GM03348 (cell line): Measurements from ENCODE around the gene RIMS1.
A peak's percentile ranks its signal among the peaks of the same experiment; 100 is the strongest.
"Not testable (repeated sequence)": the region's sequence is repeated elsewhere in the genome, so short reads cannot be mapped to it uniquely, and the experiment has no call there.

Experiments used
- DNase-seq: peaks from one replicate; pipeline ENCODE4 v3.0.0; 2012; ENCODE audit warnings: low spot score

Gene RIMS1

GRCh38 chr6:72328775-72329174 is 442.4 kb downstream of the RIMS1 start:
- no peak for DNase-seq

GRCh38 chr6:72335203-72335602 is 448.9 kb downstream of the RIMS1 start:
- DNase-seq = not testable (repeated sequence)

- DNase-seq = peak; percentile 4
Measured at GRCh38 chr6:72348926-72349325, 462.6 kb downstream of the RIMS1 start.

- DNase-seq = no peak
Measured at GRCh38 chr6:72350296-72350881, 464.0 kb downstream of the RIMS1 start.

- peak; percentile 87 for DNase-seq
Measured at GRCh38 chr6:72363844-72364740, 477.7 kb downstream of the RIMS1 start.

- DNase-seq = no peak
Measured at GRCh38 chr6:72365773-72366172, 479.4 kb downstream of the RIMS1 start.

- DNase-seq = no peak
Measured at GRCh38 chr6:72367439-72367838, 481.1 kb downstream of the RIMS1 start.

- no peak for DNase-seq
Measured at GRCh38 chr6:72371473-72371872, 485.1 kb downstream of the RIMS1 start.

GRCh38 chr6:72374172-72374571 is 487.8 kb downstream of the RIMS1 start:
- DNase-seq = no peak

- DNase-seq = no peak
Measured at GRCh38 chr6:72374857-72375256, 488.5 kb downstream of the RIMS1 start.

GRCh38 chr6:72376736-72377135 is 490.4 kb downstream of the RIMS1 start:
- DNase-seq = no peak

- no peak for DNase-seq
Measured at GRCh38 chr6:72381076-72381475, 494.7 kb downstream of the RIMS1 start.

- no peak for DNase-seq
Measured at GRCh38 chr6:72382602-72383529, 496.5 kb downstream of the RIMS1 start.

- DNase-seq = no peak
Measured at GRCh38 chr6:72386324-72386723, 500.0 kb downstream of the RIMS1 start.

GRCh38 chr6:72389698-72390097 is 503.3 kb downstream of the RIMS1 start:
- DNase-seq = no peak

GRCh38 chr6:72390548-72390947 is 504.2 kb downstream of the RIMS1 start:
- no peak for DNase-seq

- DNase-seq = no peak
Measured at GRCh38 chr6:72401865-72402264, 515.5 kb downstream of the RIMS1 start.

- DNase-seq = no peak
Measured at GRCh38 chr6:72403413-72403812, 517.1 kb downstream of the RIMS1 start.

- no peak for DNase-seq
Measured at GRCh38 chr6:72406517-72406916, 520.2 kb downstream of the RIMS1 start.

GRCh38 chr6:72410769-72411168 is 524.4 kb downstream of the RIMS1 start:
- no peak for DNase-seq

GRCh38 chr6:72411872-72412708 is 525.7 kb downstream of the RIMS1 start:
- DNase-seq = peak; percentile 87

GRCh38 chr6:72412709-72413044 is 526.3 kb downstream of the RIMS1 start:
- no peak for DNase-seq
